Activated CD4-positive, alpha-beta memory T cell treated with anti-CD3 and anti-CD28 coated beads, Interleukin-2, amount 10 ng/mL, durations not matched to agents 7 days and 5 days (primary cell): ENCODE data around the gene AARS2. TPM values are rescaled to one million over a fixed set of nuclear protein-coding genes. Genes with fewer than 3 reads are reported as not detected.
A peak's percentile ranks its signal among the peaks of the same experiment; 100 is the strongest.
"Not testable (repeated sequence)": the region's sequence is repeated elsewhere in the genome, so short reads cannot be mapped to it uniquely, and the experiment has no call there.

Experiments
- CTCF ChIA-PET: fragments of 350-600 bp; sonication (Branson Sonifier 250); formaldehyde crosslinking; loops from one replicate; lab custom pipeline; 2021; ENCODE audit warnings: antibody characterized with exemption, inconsistent platforms; lab: Charles Lee
- POLR2A ChIA-PET: fragments of 350-600 bp; sonication (Branson Sonifier 250); formaldehyde crosslinking; loops from one replicate; lab custom pipeline; 2021; ENCODE audit warnings: antibody characterized with exemption; lab: Charles Lee
- DNase-seq: peaks from one replicate; pipeline ENCODE4 v3.0.0-alpha.2; 2020
- H3K27ac Mint-ChIP-seq: one replicate; pipeline ENCODE4 v1.8.0; 2021; ENCODE audit warnings: mild to moderate bottlenecking, mixed read lengths
- H3K27me3 Mint-ChIP-seq: one replicate; pipeline ENCODE4 v1.8.0; 2021; ENCODE audit warnings: mixed read lengths
- H3K36me3 Mint-ChIP-seq: one replicate; pipeline ENCODE4 v1.8.0; 2021; ENCODE audit warnings: low read depth, mixed read lengths
- H3K4me1 Mint-ChIP-seq: one replicate; pipeline ENCODE4 v1.8.0; 2021; ENCODE audit warnings: mixed read lengths
- H3K4me3 Mint-ChIP-seq: one replicate; pipeline ENCODE4 v1.8.0; 2021; ENCODE audit warnings: mild to moderate bottlenecking, mixed read lengths
- H3K9me3 Mint-ChIP-seq: one replicate; pipeline ENCODE4 v1.8.0; 2021; ENCODE audit warnings: mixed read lengths
- total RNA-seq, 2 experiments: library from RNA; stranded (reverse); gene quantifications; one replicate each; pipeline ENCODE4 v1.2.3, GENCODE V29; 2021

Gene AARS2
- total RNA-seq, 2 experiments from 2014 or later, result 14.8 to 15.0 TPM

DNA sequence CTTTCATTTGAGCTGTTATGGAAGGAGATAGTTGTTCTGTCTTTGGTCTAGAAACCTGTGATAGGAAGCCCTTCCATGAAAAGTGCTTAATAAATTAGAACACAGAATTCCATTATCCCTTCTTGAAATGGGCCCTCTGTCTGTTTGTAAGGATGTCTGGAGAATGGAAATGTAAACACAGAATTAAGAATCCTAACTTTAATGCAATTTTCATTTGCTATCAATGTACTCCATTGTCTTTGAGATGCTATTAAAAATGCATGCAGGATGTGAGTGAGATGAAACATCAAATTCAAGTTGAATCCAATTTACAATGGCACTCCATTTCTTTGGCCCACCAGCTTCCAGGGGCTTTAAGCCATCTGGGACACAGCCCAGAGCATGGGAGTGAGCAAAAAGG is 13.9 kb upstream of the AARS2 start:
- CTCF ChIA-PET, result interaction anchor here (0.9 kb wide), 1 partner anchor 14 kb away, joined by 3 read pairs; the partner anchor contains the start of gene AARS2
- POLR2A ChIA-PET, result interaction anchor here (1.0 kb wide), 1 partner anchor 15 kb away, joined by 4 read pairs; the partner anchor contains the start of gene AARS2
- Mint-ChIP-seq H3K9me3 (no peaks in the 10 kb centered on the region), H3K4me3 (no peak overlapping the region), H3K4me1 (no peaks in the 10 kb centered on the region), H3K36me3 (no peaks in the 10 kb centered on the region), H3K27me3 (peaks cover 37% of the 10 kb centered on the region), H3K27ac (no peak overlapping the region)
- DNase-seq, result no peak

GRCh38 chr6:44321210-44321609 is 8.1 kb upstream of the AARS2 start:
- DNase-seq, result no peak
- ChIA-PET CTCF (no interaction called here), POLR2A (no interaction called here)
- no peaks in the 10 kb centered on the region for H3K9me3 Mint-ChIP-seq
- no peak overlapping the region for H3K4me3 Mint-ChIP-seq
- H3K36me3 Mint-ChIP-seq, result no peaks in the 10 kb centered on the region
- H3K4me1 Mint-ChIP-seq, result no peaks in the 10 kb centered on the region
- no peak overlapping the region for H3K27ac Mint-ChIP-seq
- H3K27me3 Mint-ChIP-seq, result peaks cover 45% of the 10 kb centered on the region

GRCh38 chr6:44317136-44317631 is 4.0 kb upstream of the AARS2 start:
- POLR2A ChIA-PET, result interaction anchor here (0.6 kb wide), 1 partner anchor 207 kb away, joined by 3 read pairs; no protein-coding TSS in a partner anchor
- Mint-ChIP-seq H3K27me3 (peaks cover 36% of the 10 kb centered on the region), H3K4me1 (peaks cover 11% of the 10 kb centered on the region)
- H3K27ac Mint-ChIP-seq, H3K4me3 Mint-ChIP-seq, H3K9me3 Mint-ChIP-seq, DNase-seq, H3K36me3 Mint-ChIP-seq, CTCF ChIA-PET: not testable (repeated sequence)

DNA sequence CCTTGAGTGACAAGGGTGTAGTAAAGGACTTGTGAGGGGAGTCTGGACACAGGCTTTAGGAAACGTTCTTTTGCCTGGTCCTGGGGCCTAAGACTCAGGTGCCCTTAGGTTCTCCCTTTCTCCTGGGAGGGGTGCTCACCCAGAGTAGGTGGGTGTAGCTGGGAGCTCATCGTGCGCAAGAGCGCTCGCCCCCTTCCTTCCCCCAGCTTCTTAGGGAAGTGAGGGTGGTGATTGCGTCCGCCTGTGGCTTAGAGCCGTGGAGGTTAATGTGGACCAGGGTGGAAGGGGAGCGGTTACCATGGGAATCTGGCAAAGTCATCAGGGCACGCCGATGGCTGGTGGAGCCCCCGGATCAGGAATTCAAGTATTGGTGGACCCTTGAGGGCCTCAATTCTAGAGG is 3.3 kb upstream of the AARS2 start:
- H3K27me3 Mint-ChIP-seq, result peaks cover 36% of the 10 kb centered on the region
- CTCF ChIA-PET, result no interaction called here
- H3K9me3 Mint-ChIP-seq, result no peaks in the 10 kb centered on the region
- H3K27ac Mint-ChIP-seq, result no peak overlapping the region
- peaks cover 18% of the 10 kb centered on the region for H3K4me1 Mint-ChIP-seq
- DNase-seq, result no peak
- POLR2A ChIA-PET, result no interaction called here
- no peak overlapping the region for H3K4me3 Mint-ChIP-seq
- H3K36me3 Mint-ChIP-seq, result peaks cover 4% of the 10 kb centered on the region

- POLR2A ChIA-PET, result no interaction called here
- Mint-ChIP-seq H3K27me3 (peaks cover 36% of the 10 kb centered on the region), H3K4me1 (peaks cover 18% of the 10 kb centered on the region), H3K9me3 (no peaks in the 10 kb centered on the region), H3K36me3 (peaks cover 4% of the 10 kb centered on the region), H3K4me3 (no peak overlapping the region), H3K27ac (no peak overlapping the region)
- CTCF ChIA-PET, result no interaction called here
- DNase-seq, result no peak
Measured at GRCh38 chr6:44315951-44316350, 2.8 kb upstream of the AARS2 start.

DNA sequence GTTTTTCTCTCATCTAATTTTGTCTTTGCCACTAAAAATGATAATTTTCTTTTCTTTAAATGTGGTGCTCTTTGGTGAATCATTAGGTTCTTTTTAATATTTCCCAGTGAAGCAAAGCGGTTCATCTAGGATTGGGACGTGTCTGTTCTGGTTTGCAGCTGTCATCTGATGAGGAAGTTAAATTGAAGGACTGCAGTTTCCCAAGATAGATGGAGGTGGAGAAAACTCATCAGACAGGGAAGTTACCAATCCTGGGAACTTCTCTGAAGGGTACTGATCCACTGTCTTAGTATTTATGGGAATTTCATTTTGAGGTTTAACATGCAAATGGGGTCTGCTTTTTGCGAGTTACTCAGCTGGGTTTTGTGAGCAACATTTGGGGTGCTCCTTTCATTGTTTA is 2.4 kb upstream of the AARS2 start:
- H3K4me3 Mint-ChIP-seq, result no peak overlapping the region
- H3K36me3 Mint-ChIP-seq, result peaks cover 6% of the 10 kb centered on the region
- ChIA-PET CTCF (interaction anchor here (3.4 kb wide), 1 partner anchor 48 kb away, joined by 24 read pairs; no protein-coding TSS in a partner anchor), POLR2A (no interaction called here)
- no peak for DNase-seq
- peaks cover 18% of the 10 kb centered on the region for H3K4me1 Mint-ChIP-seq
- no peak overlapping the region for H3K27ac Mint-ChIP-seq
- peaks cover 34% of the 10 kb centered on the region for H3K27me3 Mint-ChIP-seq
- no peaks in the 10 kb centered on the region for H3K9me3 Mint-ChIP-seq

DNA sequence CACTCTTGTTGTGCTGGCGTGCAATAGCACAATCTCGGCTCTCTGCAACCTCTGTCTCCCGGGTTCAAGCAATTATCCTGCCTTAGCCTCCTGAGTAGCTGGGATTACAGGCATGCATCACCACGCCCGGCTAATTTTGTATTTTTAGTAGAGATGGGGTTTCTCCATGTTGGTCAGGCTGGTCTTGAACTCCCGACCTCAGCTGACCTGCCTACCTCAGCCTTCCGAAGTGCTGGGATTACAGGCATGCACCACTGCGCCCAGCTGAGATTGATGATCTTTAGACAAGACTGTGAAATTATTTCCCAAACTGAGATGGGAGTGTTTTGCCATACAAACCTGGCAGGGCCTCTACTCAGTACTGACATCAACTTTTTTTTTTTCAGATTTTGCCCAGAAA is 1.5 kb upstream of the AARS2 start:
- Mint-ChIP-seq H3K36me3 (peaks cover 14% of the 10 kb centered on the region), H3K4me1 (peaks cover 18% of the 10 kb centered on the region), H3K27me3 (peaks cover 27% of the 10 kb centered on the region)
- not testable (repeated sequence) for H3K27ac Mint-ChIP-seq, H3K9me3 Mint-ChIP-seq, H3K4me3 Mint-ChIP-seq, DNase-seq
- ChIA-PET POLR2A (interaction anchor here (1.2 kb wide), 1 partner anchor 19 kb away, joined by 4 read pairs; no protein-coding TSS in a partner anchor), CTCF (interaction anchor here (1.2 to 3.4 kb wide), 3 partner anchors 10 to 47 kb away, joined by 3 to 24 read pairs (median 4); no protein-coding TSS in a partner anchor)

DNA sequence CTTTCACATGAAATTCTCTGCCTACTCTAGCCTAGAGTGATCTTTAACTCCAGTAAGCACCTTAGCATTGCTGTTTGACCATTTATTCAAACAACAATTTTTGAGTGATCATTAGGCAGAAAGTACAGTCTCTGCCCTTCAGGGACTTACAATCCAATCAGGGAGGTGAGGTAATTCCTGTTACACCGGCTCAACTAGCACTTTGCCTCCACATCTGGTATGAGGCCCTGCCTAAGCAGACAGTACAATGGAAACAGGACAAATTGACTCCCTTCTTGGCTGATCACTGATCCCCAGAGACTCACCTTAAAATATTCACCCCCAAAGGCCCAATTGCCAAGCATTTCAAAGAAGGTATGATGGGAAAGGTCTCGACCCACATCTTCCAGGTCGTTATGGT is 1.4 kb downstream of the AARS2 start:
- Mint-ChIP-seq H3K9me3 (no peaks in the 10 kb centered on the region), H3K27me3 (peaks cover 2% of the 10 kb centered on the region), H3K4me1 (peaks cover 18% of the 10 kb centered on the region), H3K36me3 (peaks cover 16% of the 10 kb centered on the region), H3K27ac (peak overlapping the region; percentile 28), H3K4me3 (peak overlapping the region; percentile 96)
- CTCF ChIA-PET, result interaction anchor here (1.3 to 2.9 kb wide), 6 partner anchors 8 to 47 kb away, joined by 4 to 14 read pairs (median 6); no protein-coding TSS in a partner anchor
- POLR2A ChIA-PET, result interaction anchor here (0.8 to 3.1 kb wide), 6 partner anchors 10 to 65 kb away, joined by 3 to 13 read pairs (median 7); partner anchors contain the start of gene HSP90AB1
- no peak for DNase-seq

DNA sequence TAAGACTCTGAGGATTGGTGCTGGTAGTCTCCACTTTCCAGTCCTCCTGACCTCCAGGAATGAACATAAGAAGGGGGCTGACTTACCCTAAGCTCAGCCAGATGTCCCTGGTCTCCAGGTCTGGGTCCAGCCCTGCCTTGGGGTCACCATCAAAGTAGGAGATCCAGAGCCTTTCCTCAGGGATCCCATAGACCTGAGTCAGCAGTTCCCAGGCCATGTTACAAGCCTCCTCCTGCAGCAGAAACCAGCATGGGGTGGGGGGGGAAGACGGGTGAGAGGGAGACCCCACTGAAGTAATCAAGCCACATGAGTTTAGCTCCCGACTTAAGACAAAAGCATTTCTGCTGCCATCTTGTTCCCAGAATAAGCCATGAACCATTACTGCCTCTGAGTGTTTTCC is 1.8 kb downstream of the AARS2 start:
- peaks cover 16% of the 10 kb centered on the region for H3K36me3 Mint-ChIP-seq
- POLR2A ChIA-PET, result interaction anchor here (0.8 to 3.1 kb wide), 3 partner anchors 12 to 76 kb away, joined by 3 to 11 read pairs (median 3); partner anchors contain the start of gene CDC5L
- H3K9me3 Mint-ChIP-seq, result no peaks in the 10 kb centered on the region
- CTCF ChIA-PET, result interaction anchor here (0.7 to 2.9 kb wide), 3 partner anchors 7 to 47 kb away, joined by 3 to 14 read pairs (median 7); no protein-coding TSS in a partner anchor
- H3K27me3 Mint-ChIP-seq, result peaks cover 2% of the 10 kb centered on the region
- peaks cover 18% of the 10 kb centered on the region for H3K4me1 Mint-ChIP-seq
- H3K4me3 Mint-ChIP-seq, result peak overlapping the region; percentile 96
- no peak overlapping the region for H3K27ac Mint-ChIP-seq
- DNase-seq, result no peak

DNA sequence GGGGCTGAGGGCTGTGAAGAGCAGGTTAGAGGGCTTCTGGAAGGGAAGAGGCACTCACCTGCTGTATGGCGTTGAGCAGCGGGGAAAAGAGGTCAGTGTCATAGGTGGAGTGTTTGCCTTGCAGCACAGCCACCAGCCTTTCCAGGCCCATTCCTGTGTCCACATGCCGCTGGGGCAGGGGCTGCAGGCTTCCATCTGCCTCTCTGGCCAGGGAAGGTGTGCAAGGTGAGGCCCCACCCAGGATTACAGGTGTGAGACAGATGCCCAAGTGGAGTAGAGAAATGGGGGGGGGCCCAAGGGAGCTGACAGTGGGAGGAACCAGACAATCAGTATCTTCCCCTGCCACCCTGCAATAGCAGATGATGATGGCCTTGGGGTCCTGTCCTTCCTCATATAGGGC is 2.9 kb downstream of the AARS2 start:
- H3K9me3 Mint-ChIP-seq, result no peaks in the 10 kb centered on the region
- ChIA-PET CTCF (interaction anchor here (0.9 kb wide), 1 partner anchor 43 kb away, joined by 3 read pairs; no protein-coding TSS in a partner anchor), POLR2A (interaction anchor here (1.2 kb wide), 1 partner anchor 77 kb away, joined by 3 read pairs; the partner anchor contains the start of gene CDC5L)
- peaks cover 18% of the 10 kb centered on the region for H3K4me1 Mint-ChIP-seq
- no peaks in the 10 kb centered on the region for H3K27me3 Mint-ChIP-seq
- H3K36me3 Mint-ChIP-seq, result peaks cover 22% of the 10 kb centered on the region
- DNase-seq, result no peak
- H3K4me3 Mint-ChIP-seq, result no peak overlapping the region
- H3K27ac Mint-ChIP-seq, result no peak overlapping the region

DNA sequence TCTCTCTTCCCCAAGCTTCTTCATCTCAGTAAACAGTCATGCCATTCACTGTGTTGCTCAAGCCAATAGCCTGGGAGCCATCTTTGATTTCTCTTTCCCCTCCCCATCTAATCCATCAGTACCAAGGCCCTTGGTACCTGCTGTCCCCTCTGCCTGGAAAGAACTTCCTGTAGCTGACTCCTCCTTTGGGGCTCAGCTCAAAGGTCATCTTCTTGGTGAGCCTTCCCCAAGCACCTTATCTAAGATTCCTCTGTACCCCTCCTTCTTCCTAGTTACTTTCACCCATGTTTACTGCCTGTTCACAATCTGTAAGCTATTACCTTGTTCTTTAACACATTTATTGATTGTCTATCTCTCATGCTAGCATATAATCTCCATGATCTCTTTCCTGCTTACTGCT is 3.5 kb downstream of the AARS2 start:
- no peaks in the 10 kb centered on the region for H3K27me3 Mint-ChIP-seq

GRCh38 chr6:44309092-44309491 is 4.1 kb downstream of the AARS2 start:
- ChIA-PET CTCF (interaction anchor here (0.6 to 1.5 kb wide), 3 partner anchors 11 to 38 kb away, joined by 3 to 4 read pairs (median 4); no protein-coding TSS in a partner anchor), POLR2A (interaction anchor here (0.9 kb wide), 1 partner anchor 41 kb away, joined by 3 read pairs; no protein-coding TSS in a partner anchor)
- no peak for DNase-seq
- H3K9me3 Mint-ChIP-seq, result no peaks in the 10 kb centered on the region
- peaks cover 18% of the 10 kb centered on the region for H3K4me1 Mint-ChIP-seq
- H3K36me3 Mint-ChIP-seq, result peaks cover 22% of the 10 kb centered on the region
- no peak overlapping the region for H3K27ac Mint-ChIP-seq
- no peak overlapping the region for H3K4me3 Mint-ChIP-seq
- no peaks in the 10 kb centered on the region for H3K27me3 Mint-ChIP-seq

More for the DNA sequence above, 3.5 kb downstream of the AARS2 start:
- ChIA-PET POLR2A (interaction anchor here (0.9 kb wide), 1 partner anchor 41 kb away, joined by 3 read pairs; no protein-coding TSS in a partner anchor), CTCF (interaction anchor here (0.6 to 1.5 kb wide), 3 partner anchors 11 to 38 kb away, joined by 3 to 4 read pairs (median 4); no protein-coding TSS in a partner anchor)
- Mint-ChIP-seq H3K36me3 (peaks cover 22% of the 10 kb centered on the region), H3K4me3 (no peak overlapping the region), H3K4me1 (peaks cover 18% of the 10 kb centered on the region), H3K27ac (no peak overlapping the region), H3K9me3 (no peaks in the 10 kb centered on the region)
- no peak for DNase-seq

GRCh38 chr6:44307217-44307616 is 5.9 kb downstream of the AARS2 start:
- Mint-ChIP-seq H3K36me3 (peaks cover 29% of the 10 kb centered on the region), H3K4me3 (no peak overlapping the region), H3K27me3 (no peaks in the 10 kb centered on the region), H3K4me1 (peaks cover 8% of the 10 kb centered on the region), H3K27ac (no peak overlapping the region), H3K9me3 (no peaks in the 10 kb centered on the region)
- CTCF ChIA-PET, result no interaction called here
- POLR2A ChIA-PET, result interaction anchor here (0.6 kb wide), 1 partner anchor 10 kb away, joined by 4 read pairs; no protein-coding TSS in a partner anchor
- no peak for DNase-seq
